Measurements from ENCODE around the gene SLC44A3. TPM values are rescaled to one million over a fixed set of nuclear protein-coding genes. Genes with fewer than 3 reads are reported as not detected.
"Not testable (repeated sequence)": the region's sequence is repeated elsewhere in the genome, so short reads cannot be mapped to it uniquely, and the experiment has no call there.

Gene SLC44A3
- total and polyA plus RNA-seq, 2 experiments from 2014 or later: 1.2 to 17.8 TPM

- peaks cover 9% of the 10 kb centered on the region for H3K4me1 ChIP-seq (ENCODE audit: low read depth)
- H3K36me3 ChIP-seq: no peaks in the 10 kb centered on the region
- H3K4me3 ChIP-seq: no peak overlapping the region
- no peak overlapping the region for H3K27ac ChIP-seq
- DNase-seq (ENCODE audit: low read depth in 1 of 2, low spot score in 1 of 2): no peak
- no peaks in the 10 kb centered on the region for H3K9me3 ChIP-seq (ENCODE audit: low read depth)
- H3K27me3 ChIP-seq: no peaks in the 10 kb centered on the region
- TF ChIP-seq CTCF (IDR thresholded peaks at IDR 0.05; ENCODE audit: low read depth, low read length): no peak
Observed at GRCh38 chr1:94935034-94935433, 114.9 kb downstream of the SLC44A3 start.

- no peak for TF ChIP-seq CTCF (IDR thresholded peaks at IDR 0.05; ENCODE audit: low read depth, low read length)
- Histone ChIP-seq H3K4me3 (no peak overlapping the region), H3K4me1 (ENCODE audit: low read depth) (peaks cover 9% of the 10 kb centered on the region), H3K9me3 (ENCODE audit: low read depth) (no peaks in the 10 kb centered on the region), H3K27ac (no peak overlapping the region), H3K36me3 (no peaks in the 10 kb centered on the region), H3K27me3 (no peaks in the 10 kb centered on the region)
- peak in 1 of 2 donors; percentile 45 for DNase-seq (ENCODE audit: low read depth in 1 of 2, low spot score in 1 of 2)
Observed at GRCh38 chr1:94935476-94935875, 115.3 kb downstream of the SLC44A3 start.

- H3K27ac ChIP-seq: peak overlapping the region; percentile 52
- peaks cover 9% of the 10 kb centered on the region for H3K4me1 ChIP-seq (ENCODE audit: low read depth)
- no peaks in the 10 kb centered on the region for H3K9me3 ChIP-seq (ENCODE audit: low read depth)
- no peak for DNase-seq (ENCODE audit: low read depth in 1 of 2, low spot score in 1 of 2)
- no peaks in the 10 kb centered on the region for H3K36me3 ChIP-seq
- H3K4me3 ChIP-seq: no peak overlapping the region
- no peaks in the 10 kb centered on the region for H3K27me3 ChIP-seq
- no peak for TF ChIP-seq CTCF (IDR thresholded peaks at IDR 0.05; ENCODE audit: low read depth, low read length)
Observed at GRCh38 chr1:94936861-94937620, 116.9 kb downstream of the SLC44A3 start.

GRCh38 chr1:94937820-94938219, 117.7 kb downstream of the SLC44A3 start:
- no peaks in the 10 kb centered on the region for H3K9me3 ChIP-seq (ENCODE audit: low read depth)
- H3K4me3 ChIP-seq: no peak overlapping the region
- H3K27ac ChIP-seq: no peak overlapping the region
- peaks cover 9% of the 10 kb centered on the region for H3K4me1 ChIP-seq (ENCODE audit: low read depth)
- H3K27me3 ChIP-seq: no peaks in the 10 kb centered on the region
- no peaks in the 10 kb centered on the region for H3K36me3 ChIP-seq
- no peak for TF ChIP-seq CTCF (IDR thresholded peaks at IDR 0.05; ENCODE audit: low read depth, low read length)
- DNase-seq (ENCODE audit: low read depth in 1 of 2, low spot score in 1 of 2): no peak

GRCh38 chr1:94940738-94941137, 120.6 kb downstream of the SLC44A3 start:
- Histone ChIP-seq H3K4me1 (ENCODE audit: low read depth) (peaks cover 9% of the 10 kb centered on the region), H3K4me3 (no peak overlapping the region), H3K27ac (no peak overlapping the region), H3K36me3 (no peaks in the 10 kb centered on the region), H3K9me3 (ENCODE audit: low read depth) (no peaks in the 10 kb centered on the region), H3K27me3 (no peaks in the 10 kb centered on the region)
- no peak for TF ChIP-seq CTCF (IDR thresholded peaks at IDR 0.05; ENCODE audit: low read depth, low read length)
- DNase-seq (ENCODE audit: low read depth in 1 of 2, low spot score in 1 of 2): no peak

GRCh38 chr1:94941480-94941879, 121.3 kb downstream of the SLC44A3 start:
- not testable (repeated sequence) for H3K9me3 ChIP-seq (ENCODE audit: low read depth); H3K27me3 ChIP-seq; H3K27ac ChIP-seq; H3K36me3 ChIP-seq; DNase-seq (ENCODE audit: low read depth in 1 of 2, low spot score in 1 of 2); H3K4me1 ChIP-seq (ENCODE audit: low read depth); H3K4me3 ChIP-seq
